Measurements from ENCODE around the gene C22orf23.

Gene C22orf23

DNA sequence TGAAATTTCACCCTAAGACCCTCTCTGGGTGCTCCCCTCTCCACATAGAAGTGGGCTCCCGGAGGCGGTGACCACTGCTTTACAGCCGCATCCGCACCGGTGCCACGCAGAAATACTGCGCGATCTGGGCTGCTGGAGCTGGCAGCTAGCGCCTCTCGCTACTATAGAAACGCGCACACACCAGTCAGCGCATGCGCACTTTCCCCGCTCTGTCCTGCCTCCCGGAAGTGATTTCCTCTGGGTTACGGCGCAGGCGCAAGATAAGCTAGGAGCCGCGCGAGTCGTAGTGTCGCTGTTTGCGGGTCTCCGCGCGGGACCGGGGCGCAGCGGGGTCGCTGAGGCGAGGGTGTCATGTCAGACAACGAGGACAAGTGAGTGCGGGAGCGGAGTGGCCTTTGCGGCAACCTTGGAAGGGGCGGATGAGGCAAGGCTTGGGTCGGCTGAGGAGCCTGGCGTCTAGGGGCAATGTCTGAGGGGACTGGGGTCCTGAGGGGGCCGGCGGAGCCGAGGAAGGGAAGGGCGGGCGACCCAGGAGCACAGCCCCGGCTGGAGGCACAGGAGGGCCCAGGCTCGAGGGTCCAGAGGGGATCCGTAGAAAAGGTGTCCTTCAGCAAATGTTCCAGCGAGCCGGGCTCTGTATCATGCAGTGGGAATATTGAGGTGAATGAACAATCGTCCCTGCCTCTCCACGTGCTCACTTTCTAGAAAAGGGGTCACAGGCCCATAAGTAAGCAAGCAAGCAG is at the start of gene C22orf23, which contains the start of gene POLR2F:
TSS of gene C22orf23 (minus strand) at position 165 of the 743 bp plus-strand sequence. CDS start 452 bp downstream, outside the sequence.
TSS of gene POLR2F (plus strand) at position 263 of the 743 bp plus-strand sequence. CDS start at position 352, 89 bp downstream.
- DNase-seq (ENCODE audit: low read depth in 2 of 2), result peak; percentile 86 to 92

DNA sequence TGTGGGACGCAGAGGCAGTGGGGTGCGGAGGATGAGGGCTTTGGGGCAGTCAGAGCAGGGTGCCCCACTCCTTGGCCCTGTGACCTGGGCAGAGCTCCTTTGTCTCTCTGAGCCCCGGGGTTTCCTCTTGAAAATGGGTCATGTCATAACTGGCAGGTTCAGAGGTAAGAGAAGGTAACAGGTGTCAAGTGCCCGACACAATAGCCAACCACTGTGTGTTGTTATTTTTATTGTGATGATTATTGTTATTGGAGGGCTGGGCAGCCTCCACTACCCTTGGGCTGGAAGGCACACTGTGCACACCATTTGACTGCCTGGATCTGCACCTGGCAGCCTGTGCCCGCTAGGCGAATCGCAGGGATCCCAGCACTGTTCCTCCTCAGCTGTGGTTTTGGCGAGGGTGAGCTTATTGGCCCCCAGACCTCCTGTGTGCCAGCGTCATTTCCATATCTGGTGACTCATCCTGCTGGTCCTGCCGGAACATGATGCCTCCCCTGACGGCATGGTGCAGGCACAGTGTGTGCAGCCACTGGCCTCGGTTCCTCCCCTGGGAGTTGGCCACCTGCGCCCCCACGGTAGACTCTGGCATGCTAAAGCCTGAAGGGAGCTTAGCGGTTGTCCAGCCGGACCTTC is 46.4 kb upstream of the C22orf23 start:
- DNase-seq (ENCODE audit: low read depth in 2 of 2), result no peak

DNA sequence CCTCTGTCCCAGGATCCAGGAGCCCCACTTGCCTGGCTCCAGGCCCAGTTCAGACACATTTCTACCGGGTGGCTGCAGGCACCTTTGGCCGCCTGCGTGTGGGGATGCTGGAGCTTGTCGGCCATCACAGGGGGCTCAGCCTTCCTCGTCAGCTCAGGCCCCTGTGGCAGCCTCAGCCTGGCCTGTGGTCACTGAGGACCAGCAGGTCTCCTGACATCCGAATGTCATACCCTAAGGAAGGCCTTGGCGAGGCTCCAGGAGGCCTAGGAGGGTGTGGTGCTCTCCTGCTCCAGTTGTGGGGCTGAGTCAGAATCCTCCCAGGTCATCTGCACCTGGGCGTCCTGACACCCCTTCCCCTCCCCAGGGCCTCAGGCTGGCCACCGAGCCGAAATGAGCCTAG is 45.8 kb upstream of the C22orf23 start:
- DNase-seq (ENCODE audit: low read depth in 2 of 2), result no peak

DNA sequence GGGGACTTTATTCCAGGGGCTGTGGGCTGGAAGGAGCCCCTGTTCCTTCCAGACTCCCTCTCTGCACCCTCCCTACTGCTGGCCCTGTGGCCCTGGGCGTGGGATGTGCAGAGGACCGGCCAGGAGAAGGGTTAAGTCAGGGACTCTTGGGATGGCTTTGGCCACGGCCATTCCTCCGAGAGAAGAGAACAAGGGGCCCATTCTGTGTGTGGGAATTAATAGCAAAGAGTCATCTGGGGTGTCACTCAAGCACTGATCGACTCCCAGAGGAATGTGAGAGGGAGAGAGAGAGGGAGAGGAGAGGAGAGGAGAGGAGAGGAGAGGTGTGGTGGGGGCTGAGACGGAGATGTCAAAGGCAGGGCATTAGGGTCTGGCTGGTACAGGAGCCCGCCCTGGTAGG is 45.1 kb upstream of the C22orf23 start:
- no peak for DNase-seq (ENCODE audit: low read depth in 2 of 2)

DNA sequence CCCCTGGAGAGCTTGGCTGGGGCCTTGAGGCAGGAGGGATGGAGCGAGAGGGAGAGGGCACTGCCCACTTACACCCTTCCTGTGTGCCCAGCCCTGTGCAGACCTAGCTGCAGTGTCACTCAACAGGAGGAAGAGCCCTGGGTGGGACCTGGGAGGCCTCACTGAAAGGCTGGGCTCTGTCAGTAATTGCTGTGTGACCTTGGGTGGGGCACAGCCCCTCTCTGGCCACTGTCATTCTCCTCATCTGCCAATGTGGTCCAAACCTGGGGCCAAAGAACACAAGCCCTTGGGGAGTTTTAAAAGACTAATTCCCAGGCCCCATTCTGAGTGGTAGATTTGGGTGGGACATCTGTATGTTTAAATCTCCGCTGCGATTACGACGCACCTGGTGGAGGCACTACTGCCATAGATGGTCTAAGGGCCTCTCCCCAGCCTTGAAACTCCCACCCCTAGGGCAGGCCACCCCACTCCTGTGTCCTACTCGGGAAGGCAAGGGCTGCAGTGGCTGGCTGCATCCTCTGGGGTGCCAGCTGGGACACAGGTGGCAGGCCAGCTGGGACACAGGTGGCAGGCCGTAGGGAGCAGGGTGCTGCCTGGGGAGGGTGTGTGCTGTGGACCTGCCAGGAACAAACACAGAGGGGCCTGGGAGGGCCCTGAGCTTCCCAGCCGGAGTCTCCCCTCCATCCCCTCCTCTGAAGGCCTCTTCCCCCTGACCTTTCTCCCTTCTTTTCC is 43.3 kb upstream of the C22orf23 start:
- no peak for DNase-seq (ENCODE audit: low read depth in 2 of 2)

DNA sequence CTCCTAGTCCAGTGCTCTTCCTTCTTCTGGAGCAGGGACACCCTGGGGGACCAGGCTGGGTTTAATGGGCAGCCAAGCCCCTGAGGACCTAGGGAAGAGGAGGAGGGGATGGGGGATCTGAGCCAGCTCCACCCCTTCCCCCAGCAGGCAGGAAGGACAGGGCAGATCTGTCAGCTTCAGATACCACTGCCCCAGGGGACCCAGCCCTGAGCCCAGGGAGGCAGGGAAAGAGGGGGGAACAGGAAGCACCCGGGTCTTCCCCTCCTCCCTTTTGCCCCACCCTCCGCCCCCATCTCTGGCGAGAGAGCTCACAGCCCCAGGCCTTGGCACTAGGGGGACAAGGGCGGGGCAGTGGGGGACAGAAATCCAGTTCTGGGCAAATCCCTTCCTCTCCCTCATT is 42.7 kb upstream of the C22orf23 start:
- DNase-seq (ENCODE audit: low read depth in 2 of 2), result no peak

DNA sequence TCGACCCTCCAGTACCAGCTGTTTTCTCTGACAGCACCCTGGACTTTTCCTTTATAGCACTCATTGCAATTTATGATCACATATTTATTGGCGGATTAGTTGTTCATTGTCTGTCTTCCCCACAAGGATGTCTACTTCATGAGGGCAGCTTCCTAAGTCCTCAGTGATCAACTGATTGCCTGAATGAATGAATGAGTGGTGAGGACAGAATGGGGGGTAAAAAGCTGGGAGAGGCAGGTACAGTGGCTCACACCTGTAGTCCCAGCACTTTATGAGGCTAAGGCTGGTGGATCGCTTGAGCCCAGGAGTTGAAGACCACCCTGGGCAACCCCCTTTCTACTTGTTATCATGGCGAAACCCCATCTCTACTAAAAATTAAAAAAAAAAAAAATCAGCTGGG is 42.1 kb upstream of the C22orf23 start:
- DNase-seq (ENCODE audit: low read depth in 2 of 2), result no peak

DNA sequence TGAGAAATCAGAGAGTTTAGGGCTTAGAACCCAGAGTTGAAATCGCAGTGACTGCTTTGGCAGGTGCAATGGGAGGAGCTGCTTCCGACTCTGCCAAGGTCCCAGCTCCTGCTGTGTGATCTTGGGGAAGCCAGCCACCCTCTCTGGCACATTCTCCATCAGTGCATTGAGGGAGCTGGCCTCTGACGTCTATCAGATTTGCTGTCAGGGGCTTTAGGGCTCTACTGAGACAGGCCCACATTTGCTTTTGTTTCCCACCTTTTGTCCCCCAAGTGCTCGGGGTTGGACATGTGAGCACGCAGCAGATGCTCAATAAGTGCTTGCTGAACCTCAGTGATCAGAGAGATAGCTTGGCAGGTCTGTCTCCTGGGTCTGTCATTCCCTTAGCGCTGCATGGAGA is 41.6 kb upstream of the C22orf23 start:
- DNase-seq (ENCODE audit: low read depth in 2 of 2), result no peak

- DNase-seq (ENCODE audit: low read depth in 2 of 2), result peak in 1 of 2 donors; percentile 6
Observed at GRCh38 chr22:37994049-37994448, 40.6 kb upstream of the C22orf23 start.

DNA sequence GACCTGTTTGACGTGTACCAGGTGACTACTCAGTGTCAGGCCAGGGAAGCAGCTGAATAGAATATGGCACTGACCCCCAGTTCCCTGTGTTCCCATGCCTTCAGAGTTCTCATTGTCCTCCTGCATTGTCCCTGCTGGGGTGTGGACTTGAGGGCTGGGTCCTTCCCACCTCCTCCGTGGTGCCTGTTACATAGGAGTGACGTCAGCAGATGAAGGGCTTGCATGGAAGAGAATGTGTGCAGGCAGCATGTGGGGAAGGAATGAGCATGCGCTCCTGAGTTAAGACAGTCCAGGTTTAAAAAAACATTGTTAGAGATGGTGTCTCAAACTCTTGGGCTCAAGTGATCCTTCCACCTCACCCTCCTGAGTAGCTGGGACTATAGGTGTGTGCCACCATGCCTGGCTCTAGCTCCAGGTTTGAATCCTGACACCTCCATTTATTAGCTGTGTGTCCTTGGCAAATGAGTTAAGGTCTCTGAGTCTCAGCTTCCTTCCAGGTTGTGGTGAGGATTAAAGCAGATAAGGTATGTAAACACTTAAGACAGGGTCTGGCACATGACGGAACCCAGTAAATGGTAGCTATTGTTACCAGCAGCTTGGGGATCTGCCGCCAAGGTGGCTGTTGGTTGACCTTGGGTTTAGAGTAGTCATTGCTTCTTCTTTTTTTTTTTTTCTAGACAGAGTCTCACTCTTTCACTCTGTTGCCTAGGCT is 38.5 kb upstream of the C22orf23 start:
- DNase-seq (ENCODE audit: low read depth in 2 of 2), result no peak

DNA sequence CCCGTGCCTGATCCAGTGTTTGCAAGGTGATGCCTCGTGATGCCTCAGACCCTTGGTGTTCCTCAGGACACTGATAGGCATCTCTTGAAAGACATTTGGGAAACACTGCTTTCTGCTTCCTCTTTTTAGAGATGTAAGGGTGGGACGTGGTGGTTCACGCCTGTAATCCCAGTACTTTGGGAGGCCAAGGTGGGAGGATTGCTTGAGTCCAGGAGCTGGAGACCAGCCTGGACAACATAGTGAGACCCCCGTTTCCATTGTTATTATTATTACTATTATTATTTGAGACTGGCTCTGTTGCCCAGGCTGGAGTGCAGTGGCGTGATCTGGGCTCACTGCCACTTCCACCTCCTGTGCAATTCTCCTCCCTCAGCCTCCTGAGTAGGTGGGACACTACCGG is 37.5 kb upstream of the C22orf23 start:
- DNase-seq (ENCODE audit: low read depth in 2 of 2), result no peak

GRCh38 chr22:37990301-37990700 is 36.9 kb upstream of the C22orf23 start:
- no peak for DNase-seq (ENCODE audit: low read depth in 2 of 2)

DNA sequence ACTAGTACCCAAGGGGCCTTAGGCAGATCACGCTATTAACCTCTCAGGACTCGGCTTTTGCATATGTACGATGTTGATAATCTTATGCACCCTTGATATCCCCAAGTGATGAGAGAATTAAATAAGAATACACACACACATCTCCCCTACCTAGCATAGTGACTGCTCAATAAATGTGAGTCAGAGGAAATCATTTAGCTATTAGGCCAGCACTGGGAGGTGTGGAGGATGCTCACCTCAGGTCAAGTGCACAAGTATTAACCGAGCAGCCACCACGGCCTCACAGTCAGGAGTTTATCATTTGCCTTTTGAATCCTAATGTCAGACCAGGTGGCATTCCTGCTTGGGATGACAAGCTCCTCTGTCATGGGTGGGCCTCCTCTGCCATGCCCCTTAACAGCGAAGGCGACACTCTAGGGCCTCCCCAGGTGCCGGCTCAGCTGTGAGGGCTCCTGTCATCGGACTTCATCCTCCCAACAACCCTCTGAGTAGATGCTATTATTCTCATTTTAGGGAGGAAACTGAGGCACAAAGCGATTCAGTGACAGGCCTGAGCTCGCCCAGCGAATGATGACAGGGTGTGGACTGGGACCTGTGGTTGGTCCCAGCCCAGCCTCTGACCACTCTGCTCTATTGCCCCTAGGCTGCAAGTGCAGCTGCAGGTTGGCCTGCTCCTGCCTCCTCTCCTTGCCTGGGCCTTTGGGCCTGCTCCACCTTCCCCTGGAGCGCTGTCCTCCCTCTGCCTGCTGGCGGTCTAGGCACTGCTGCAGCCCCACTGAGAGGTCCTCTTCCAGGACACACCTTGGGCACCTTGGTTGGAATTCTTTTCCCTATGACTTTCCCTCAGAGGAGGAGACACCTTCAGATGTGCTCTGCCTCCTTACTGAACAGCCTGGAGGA is 36.0 kb upstream of the C22orf23 start:
- DNase-seq (ENCODE audit: low read depth in 2 of 2), result no peak

GRCh38 chr22:37986371-37986770 is 33.0 kb upstream of the C22orf23 start:
- DNase-seq (ENCODE audit: low read depth in 2 of 2), result no peak

- no peak for DNase-seq (ENCODE audit: low read depth in 2 of 2)
Observed at GRCh38 chr22:37985751-37986281, 32.4 kb upstream of the C22orf23 start.

- DNase-seq (ENCODE audit: low read depth in 2 of 2), result no peak
Observed at GRCh38 chr22:37985050-37985585, 31.7 kb upstream of the C22orf23 start.

- DNase-seq (ENCODE audit: low read depth in 2 of 2), result no peak
Observed at GRCh38 chr22:37983860-37984791, 30.7 kb upstream of the C22orf23 start, which contains the start of gene SOX10. Gene SOX10 (minus strand): TSS chr22:37984555. CDS start chr22:37983784, 771 bp downstream.

GRCh38 chr22:37982938-37983859 is 29.8 kb upstream of the C22orf23 start:
- no peak for DNase-seq (ENCODE audit: low read depth in 2 of 2)

Data from stimulated activated CD8-positive, alpha-beta memory T cell treated with anti-CD3 and anti-CD28 coated beads, Interleukin-15, amount 100 ng/mL, for 4 hours (primary cell).